IPS-20b (cell line): ENCODE measurements around the gene KRT26.

ENCODE experiments used
- H3K27ac ChIP-seq: one replicate; pipeline ENCODE4 v1.5.1; 2013; ENCODE audit warnings: low read length
- H3K27me3 ChIP-seq: 2 replicates; pipeline ENCODE4 v1.6.1; 2013; ENCODE audit warnings: mild to moderate bottlenecking, low read length, inconsistent platforms; ENCODE audit not compliant: insufficient read depth
- H3K36me3 ChIP-seq: 2 replicates; pipeline ENCODE4 v1.6.1; 2013; ENCODE audit warnings: low read depth, mild to moderate bottlenecking, inconsistent platforms, low read length, moderate library complexity; ENCODE audit not compliant: insufficient read depth
- H3K4me1 ChIP-seq: 2 replicates; pipeline ENCODE4 v1.6.1; 2013; ENCODE audit warnings: mild to moderate bottlenecking, control low read depth, inconsistent platforms, low read length, moderate library complexity; ENCODE audit not compliant: insufficient read depth
- H3K4me3 ChIP-seq: 2 replicates; pipeline ENCODE4 v1.5.1; 2013; ENCODE audit warnings: mild to moderate bottlenecking, low read length, inconsistent platforms
- H3K9ac ChIP-seq: 2 replicates; pipeline ENCODE4 v1.6.1; 2013; ENCODE audit warnings: low read depth, mild to moderate bottlenecking, inconsistent platforms, low read length, moderate library complexity
- H3K9me3 ChIP-seq: 2 replicates; pipeline ENCODE4 v1.6.1; 2013; ENCODE audit warnings: mild to moderate bottlenecking, low read depth, low read length, inconsistent platforms; ENCODE audit not compliant: insufficient read depth

Gene KRT26

GRCh38 chr17:40813804-40814203, 41.8 kb upstream of the KRT26 start:
- H3K27ac ChIP-seq = no peak overlapping the region
- peaks cover 52% of the 10 kb centered on the region for H3K27me3 ChIP-seq
- no peak overlapping the region for H3K9ac ChIP-seq
- H3K4me3 ChIP-seq = no peak overlapping the region
- H3K9me3 ChIP-seq = no peaks in the 10 kb centered on the region
- no peaks in the 10 kb centered on the region; the same call in 1 of the 2 replicates for H3K4me1 ChIP-seq
- H3K36me3 ChIP-seq = peaks cover 6% of the 10 kb centered on the region; the same call in 1 of the 2 replicates

- Histone ChIP-seq H3K4me3 (no peak overlapping the region), H3K27ac (no peak overlapping the region), H3K4me1 (no peaks in the 10 kb centered on the region), H3K9ac (no peak overlapping the region), H3K9me3 (no peaks in the 10 kb centered on the region), H3K36me3 (peaks cover 6% of the 10 kb centered on the region; the same call in 1 of the 2 replicates), H3K27me3 (peaks cover 63% of the 10 kb centered on the region)
Measured at GRCh38 chr17:40812639-40813038, 40.6 kb upstream of the KRT26 start.

DNA sequence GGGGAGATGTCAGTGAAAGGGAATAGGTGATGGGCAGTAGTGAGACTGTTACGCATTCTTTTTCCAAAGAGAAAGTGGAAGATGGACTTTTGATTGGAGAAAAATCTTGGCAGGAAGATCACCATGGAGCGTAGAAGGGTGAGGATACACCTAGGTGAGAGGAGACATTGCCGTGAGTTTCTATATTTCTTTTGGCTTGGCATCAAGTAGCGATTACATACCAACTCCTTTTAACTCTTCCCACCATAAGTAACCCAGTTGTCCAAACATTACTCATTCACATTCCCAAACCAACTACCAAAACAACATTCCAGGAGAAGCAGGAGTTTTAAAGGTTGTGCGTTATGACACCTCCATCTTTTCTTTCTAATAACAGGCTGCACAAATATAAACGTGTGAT, 38.5 kb upstream of the KRT26 start:
- Histone ChIP-seq H3K27ac (no peak overlapping the region), H3K27me3 (peaks cover 80% of the 10 kb centered on the region), H3K36me3 (no peaks in the 10 kb centered on the region), H3K9ac (no peak overlapping the region), H3K9me3 (no peaks in the 10 kb centered on the region), H3K4me3 (no peak overlapping the region), H3K4me1 (no peaks in the 10 kb centered on the region)

- Histone ChIP-seq H3K4me1 (no peaks in the 10 kb centered on the region), H3K9me3 (no peaks in the 10 kb centered on the region), H3K27ac (no peak overlapping the region), H3K4me3 (no peak overlapping the region), H3K36me3 (no peaks in the 10 kb centered on the region), H3K9ac (no peak overlapping the region), H3K27me3 (peaks cover 84% of the 10 kb centered on the region)
Measured at GRCh38 chr17:40809721-40810421, 37.9 kb upstream of the KRT26 start.

DNA sequence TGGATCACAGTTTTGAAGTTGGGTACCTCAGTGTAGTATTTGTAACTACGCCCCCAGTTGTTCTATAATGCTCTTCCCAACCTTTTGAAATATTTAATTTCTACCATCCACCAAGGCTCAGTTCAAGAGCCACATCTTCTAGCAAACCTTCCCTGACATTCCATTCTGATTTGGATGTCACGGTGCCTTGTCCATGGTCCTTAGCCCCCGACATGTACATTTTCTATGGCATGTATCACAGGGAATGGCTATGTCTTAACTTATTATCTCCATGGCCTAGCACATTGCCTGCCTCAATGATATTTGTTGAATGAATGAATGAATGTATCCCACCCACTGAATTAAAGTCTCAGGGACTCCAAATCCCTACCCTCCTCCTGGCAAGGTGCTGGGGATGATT, 34.1 kb upstream of the KRT26 start:
- Histone ChIP-seq H3K27me3 (peaks cover 82% of the 10 kb centered on the region), H3K27ac (no peak overlapping the region), H3K9me3 (no peaks in the 10 kb centered on the region), H3K4me3 (no peak overlapping the region), H3K36me3 (no peaks in the 10 kb centered on the region), H3K9ac (no peak overlapping the region), H3K4me1 (no peaks in the 10 kb centered on the region)

DNA sequence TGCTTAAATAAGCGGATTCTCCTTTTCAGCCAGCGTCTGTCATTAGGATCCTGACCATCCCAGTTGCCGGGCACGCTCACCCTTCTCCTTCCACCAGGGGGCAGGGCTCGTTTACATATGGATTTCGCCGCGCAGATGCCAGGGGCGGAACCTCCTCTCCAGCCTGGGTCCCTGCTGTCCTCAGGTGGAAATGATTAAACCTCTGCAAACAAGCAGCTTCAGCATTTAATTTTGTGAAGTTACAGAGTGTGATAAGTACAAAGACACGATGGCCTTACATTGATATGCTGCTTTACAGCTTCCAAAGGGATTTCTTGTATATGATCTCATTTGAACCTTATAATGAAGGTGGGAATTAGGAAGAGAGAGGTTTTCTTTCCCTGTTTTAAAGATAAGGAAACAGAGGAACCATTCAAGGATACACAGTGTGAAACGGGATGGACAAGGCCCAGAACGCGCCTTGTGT, 31.6 kb upstream of the KRT26 start:
- Histone ChIP-seq H3K27me3 (peaks cover 75% of the 10 kb centered on the region), H3K4me1 (no peaks in the 10 kb centered on the region), H3K4me3 (no peak overlapping the region), H3K27ac (no peak overlapping the region), H3K36me3 (no peaks in the 10 kb centered on the region), H3K9me3 (no peaks in the 10 kb centered on the region), H3K9ac (no peak overlapping the region)

DNA sequence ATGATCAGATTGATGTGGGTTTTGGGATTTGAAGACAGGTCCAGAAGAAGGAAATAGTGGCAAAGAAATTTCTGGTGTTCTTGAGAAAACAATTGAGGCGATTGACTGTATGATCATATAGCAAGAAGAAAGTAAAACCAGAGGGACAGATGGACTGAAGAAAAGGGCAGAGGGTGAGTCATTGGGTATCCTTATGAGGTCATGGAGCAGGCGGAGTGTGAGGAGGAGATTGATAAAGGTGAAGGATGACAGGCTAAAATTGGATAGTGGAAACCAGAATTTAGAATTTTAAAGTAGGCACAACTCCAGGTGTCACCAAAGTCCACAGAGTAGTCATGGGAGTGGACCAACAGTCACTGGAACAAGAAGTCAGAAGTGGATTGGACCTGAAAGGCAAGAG, 29.2 kb upstream of the KRT26 start:
- no peaks in the 10 kb centered on the region for H3K36me3 ChIP-seq
- no peaks in the 10 kb centered on the region for H3K9me3 ChIP-seq
- H3K27me3 ChIP-seq = peaks cover 50% of the 10 kb centered on the region
- no peak overlapping the region for H3K9ac ChIP-seq
- no peaks in the 10 kb centered on the region for H3K4me1 ChIP-seq
- H3K4me3 ChIP-seq = no peak overlapping the region
- H3K27ac ChIP-seq = no peak overlapping the region

DNA sequence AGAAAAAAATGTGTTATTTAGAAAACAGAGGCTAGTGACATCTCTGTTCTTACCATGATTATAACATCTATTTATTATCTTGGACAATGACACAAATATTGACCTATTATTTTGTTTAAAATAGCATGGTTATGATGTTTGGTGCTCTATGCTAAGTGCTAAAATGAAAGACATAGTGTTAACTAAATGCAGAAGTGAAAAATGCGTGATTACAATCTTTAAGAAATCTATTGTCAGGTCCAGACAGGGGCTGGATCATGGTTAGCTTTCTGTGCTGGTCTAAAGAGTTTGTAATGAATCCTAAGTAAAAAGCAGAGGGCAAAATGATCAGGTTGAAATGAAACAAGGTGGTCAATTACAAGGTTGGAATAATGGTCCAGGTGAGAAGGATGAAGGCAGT, 28.4 kb upstream of the KRT26 start:
- H3K4me3 ChIP-seq = no peak overlapping the region
- H3K27ac ChIP-seq = no peak overlapping the region
- H3K27me3 ChIP-seq = peaks cover 50% of the 10 kb centered on the region

GRCh38 chr17:40799859-40800258, 27.9 kb upstream of the KRT26 start, which contains the start of gene KRT28:
TSS of gene KRT28 (minus strand) at chr17:40799959. CDS start at chr17:40799893, 66 bp downstream.
- Histone ChIP-seq H3K9me3 (no peaks in the 10 kb centered on the region), H3K36me3 (no peaks in the 10 kb centered on the region), H3K27ac (no peak within 1 kb of the TSS), H3K4me1 (no peaks in the 10 kb centered on the region), H3K9ac (no peak within 1 kb of the TSS), H3K27me3 (peaks cover 50% of the 10 kb centered on the region), H3K4me3 (no peak within 1 kb of the TSS)

More for the DNA sequence above, 28.4 kb upstream of the KRT26 start:
- H3K4me1 ChIP-seq = no peaks in the 10 kb centered on the region
- H3K9ac ChIP-seq = no peak overlapping the region
- H3K36me3 ChIP-seq = no peaks in the 10 kb centered on the region
- no peaks in the 10 kb centered on the region for H3K9me3 ChIP-seq

- Histone ChIP-seq H3K27ac (no peak overlapping the region), H3K9ac (no peak overlapping the region), H3K4me1 (no peaks in the 10 kb centered on the region), H3K4me3 (no peak overlapping the region), H3K36me3 (no peaks in the 10 kb centered on the region), H3K27me3 (peaks cover 36% of the 10 kb centered on the region), H3K9me3 (no peaks in the 10 kb centered on the region)
Measured at GRCh38 chr17:40796846-40797245, 24.8 kb upstream of the KRT26 start.

GRCh38 chr17:40795019-40795667, 23.1 kb upstream of the KRT26 start:
- no peak overlapping the region for H3K9ac ChIP-seq
- no peak overlapping the region for H3K27ac ChIP-seq
- no peaks in the 10 kb centered on the region for H3K36me3 ChIP-seq
- H3K4me1 ChIP-seq = no peaks in the 10 kb centered on the region
- H3K4me3 ChIP-seq = no peak overlapping the region
- peaks cover 20% of the 10 kb centered on the region for H3K27me3 ChIP-seq
- H3K9me3 ChIP-seq = no peaks in the 10 kb centered on the region

DNA sequence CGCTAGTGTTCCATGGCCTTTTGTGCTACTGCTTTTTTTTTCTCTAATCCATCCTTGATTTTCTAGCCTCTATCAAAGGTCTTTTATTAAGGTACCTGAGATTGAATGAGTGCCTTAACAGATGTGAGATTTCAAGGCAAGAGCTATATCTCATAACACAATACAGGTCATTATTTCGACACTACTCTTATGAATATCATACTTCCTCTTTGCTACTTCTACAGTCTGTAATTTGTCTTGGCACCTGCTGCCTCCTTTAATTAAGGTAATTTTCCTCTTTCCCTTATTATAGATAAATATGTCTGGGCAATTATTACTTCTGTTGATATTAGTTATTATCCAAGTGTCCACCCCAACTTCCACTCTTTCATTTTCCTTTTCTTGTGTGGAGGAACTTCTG, 22.5 kb upstream of the KRT26 start:
- Histone ChIP-seq H3K4me1 (no peaks in the 10 kb centered on the region), H3K4me3 (no peak overlapping the region), H3K27me3 (peaks cover 15% of the 10 kb centered on the region), H3K9ac (no peak overlapping the region), H3K27ac (no peak overlapping the region), H3K9me3 (no peaks in the 10 kb centered on the region), H3K36me3 (no peaks in the 10 kb centered on the region)
